ENCODE data around the gene EREG. TPM values are rescaled to one million over a fixed set of nuclear protein-coding genes. Genes with fewer than 3 reads are reported as not detected.

Gene EREG
- polyA plus RNA-seq, 1 of the 3 experiments (the other 2 are of a cell fraction), result not detected

DNA sequence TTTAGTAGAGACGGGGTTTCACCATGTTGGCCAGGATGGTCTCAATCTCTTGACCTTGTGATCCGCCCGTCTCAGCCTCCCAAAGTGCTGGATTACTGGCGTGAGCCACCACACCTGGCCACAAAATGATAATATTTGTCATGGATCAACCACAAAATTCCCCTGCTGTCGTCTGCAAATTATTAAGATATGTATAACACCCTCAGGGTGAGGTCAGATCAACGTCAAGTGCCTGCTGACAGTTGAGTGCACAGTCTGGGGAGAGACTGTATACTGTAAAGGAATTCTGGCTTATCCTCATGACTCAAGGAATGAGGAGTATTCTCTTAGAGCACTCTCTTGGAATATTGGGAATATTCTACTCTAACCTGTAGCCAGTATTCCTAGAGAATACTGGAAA, 45.5 kb upstream of the EREG start:
- Histone ChIP-seq H3K27me3 (ENCODE audit: insufficient read depth) (peaks cover 22% of the 10 kb centered on the region), H3K79me2 (ENCODE audit: insufficient read depth) (no peaks in the 10 kb centered on the region), H3F3A (replicated peaks; ENCODE audit: insufficient read depth) (no peaks in the 10 kb centered on the region), H3K9me2 (no peaks in the 10 kb centered on the region), H4K20me1 (ENCODE audit: insufficient read depth) (no peaks in the 10 kb centered on the region), H3K9me3 (no peaks in the 10 kb centered on the region), H3K4me1 (ENCODE audit: control insufficient read depth in 1 of 2, insufficient read depth in 2 of 2, low read depth in 1 of 2, low read length in 1 of 2) (no peaks in the 10 kb centered on the region; a peak in 1 of 4 replicates), H3K4me2 (no peak overlapping the region), H3K36me3 (replicated peaks in 1 of 2; ENCODE audit: control insufficient read depth in 1 of 2, insufficient read depth in 2 of 2, low read length in 1 of 2) (no peaks in the 10 kb centered on the region), H3K27ac (ENCODE audit: low read depth in 2 of 2, low read length in 1 of 2) (no peak overlapping the region), H2AFZ (ENCODE audit: low read depth) (no peak overlapping the region), H3K4me3 (ENCODE audit: low read depth in 2 of 2, low read length in 1 of 2) (no peak overlapping the region), H3K9ac (no peak overlapping the region)
- CTCF ChIA-PET, result interaction anchor here (1.0 to 3.0 kb wide), 8 partner anchors 7 to 356 kb away, joined by 3 to 21 read pairs (median 4); no protein-coding TSS in a partner anchor
- 9% methylated on average over 5 of the region's 6 CpGs for WGBS (ENCODE audit: low lambda C conversion rate)
- DNase-seq, result no peak
- TF ChIP-seq, protein P1, sequence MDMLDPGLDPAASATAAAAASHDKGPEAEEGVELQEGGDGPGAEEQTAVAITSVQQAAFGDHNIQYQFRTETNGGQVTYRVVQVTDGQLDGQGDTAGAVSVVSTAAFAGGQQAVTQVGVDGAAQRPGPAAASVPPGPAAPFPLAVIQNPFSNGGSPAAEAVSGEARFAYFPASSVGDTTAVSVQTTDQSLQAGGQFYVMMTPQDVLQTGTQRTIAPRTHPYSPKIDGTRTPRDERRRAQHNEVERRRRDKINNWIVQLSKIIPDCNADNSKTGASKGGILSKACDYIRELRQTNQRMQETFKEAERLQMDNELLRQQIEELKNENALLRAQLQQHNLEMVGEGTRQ (IDR thresholded peaks at IDR 0.05; ENCODE audit: borderline replicate concordance, low read depth, low read length), result no peak
- TF ChIP-seq GATA2 (CRISPR knock-in tag; IDR thresholded peaks at IDR 0.05) (no peak), RXRA (IDR thresholded peaks at IDR 0.05; ENCODE audit: borderline replicate concordance, low read depth) (no peak), POLR2AphosphoS5 (IDR thresholded peaks at IDR 0.05; ENCODE audit: low read depth, low read length) (no peak), FOSL2 (IDR thresholded peaks at IDR 0.05; ENCODE audit: borderline replicate concordance, low read depth) (no peak), TEAD4 (IDR thresholded peaks at IDR 0.05; ENCODE audit: borderline replicate concordance, insufficient read depth) (no peak), NFIC (IDR thresholded peaks at IDR 0.05; ENCODE audit: borderline replicate concordance) (no peak), EZH2phosphoT487 (IDR thresholded peaks at IDR 0.05; ENCODE audit: borderline replicate concordance, low read depth) (no peak), NRF1 (IDR thresholded peaks at IDR 0.05; ENCODE audit: low read depth, low read length) (no peak), TAF1 (IDR thresholded peaks at IDR 0.05; ENCODE audit: borderline replicate concordance, low read depth, low read length) (no peak), EP300 (IDR thresholded peaks at IDR 0.05; ENCODE audit: borderline replicate concordance in 1 of 2, low read depth in 1 of 2, low read length in 1 of 2) (no peak), TCF12 (IDR thresholded peaks at IDR 0.05) (no peak), JUND (IDR thresholded peaks at IDR 0.05) (no peak), RFX5 (IDR thresholded peaks at IDR 0.05; ENCODE audit: low read length) (no peak)
- TF ChIP-seq, protein P2, sequence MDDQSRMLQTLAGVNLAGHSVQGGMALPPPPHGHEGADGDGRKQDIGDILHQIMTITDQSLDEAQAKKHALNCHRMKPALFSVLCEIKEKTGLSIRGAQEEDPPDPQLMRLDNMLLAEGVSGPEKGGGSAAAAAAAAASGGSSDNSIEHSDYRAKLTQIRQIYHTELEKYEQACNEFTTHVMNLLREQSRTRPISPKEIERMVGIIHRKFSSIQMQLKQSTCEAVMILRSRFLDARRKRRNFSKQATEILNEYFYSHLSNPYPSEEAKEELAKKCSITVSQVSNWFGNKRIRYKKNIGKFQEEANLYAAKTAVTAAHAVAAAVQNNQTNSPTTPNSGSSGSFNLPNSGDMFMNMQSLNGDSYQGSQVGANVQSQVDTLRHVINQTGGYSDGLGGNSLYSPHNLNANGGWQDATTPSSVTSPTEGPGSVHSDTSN (IDR thresholded peaks at IDR 0.05), result no peak
- TF ChIP-seq, protein P3, sequence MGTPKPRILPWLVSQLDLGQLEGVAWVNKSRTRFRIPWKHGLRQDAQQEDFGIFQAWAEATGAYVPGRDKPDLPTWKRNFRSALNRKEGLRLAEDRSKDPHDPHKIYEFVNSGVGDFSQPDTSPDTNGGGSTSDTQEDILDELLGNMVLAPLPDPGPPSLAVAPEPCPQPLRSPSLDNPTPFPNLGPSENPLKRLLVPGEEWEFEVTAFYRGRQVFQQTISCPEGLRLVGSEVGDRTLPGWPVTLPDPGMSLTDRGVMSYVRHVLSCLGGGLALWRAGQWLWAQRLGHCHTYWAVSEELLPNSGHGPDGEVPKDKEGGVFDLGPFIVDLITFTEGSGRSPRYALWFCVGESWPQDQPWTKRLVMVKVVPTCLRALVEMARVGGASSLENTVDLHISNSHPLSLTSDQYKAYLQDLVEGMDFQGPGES (IDR thresholded peaks at IDR 0.05; ENCODE audit: low read depth, low read length), result no peak
- TF ChIP-seq, protein P4, sequence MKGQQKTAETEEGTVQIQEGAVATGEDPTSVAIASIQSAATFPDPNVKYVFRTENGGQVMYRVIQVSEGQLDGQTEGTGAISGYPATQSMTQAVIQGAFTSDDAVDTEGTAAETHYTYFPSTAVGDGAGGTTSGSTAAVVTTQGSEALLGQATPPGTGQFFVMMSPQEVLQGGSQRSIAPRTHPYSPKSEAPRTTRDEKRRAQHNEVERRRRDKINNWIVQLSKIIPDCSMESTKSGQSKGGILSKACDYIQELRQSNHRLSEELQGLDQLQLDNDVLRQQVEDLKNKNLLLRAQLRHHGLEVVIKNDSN (IDR thresholded peaks at IDR 0.05; ENCODE audit: borderline replicate concordance, low read depth), result no peak
- TF ChIP-seq, protein P5, sequence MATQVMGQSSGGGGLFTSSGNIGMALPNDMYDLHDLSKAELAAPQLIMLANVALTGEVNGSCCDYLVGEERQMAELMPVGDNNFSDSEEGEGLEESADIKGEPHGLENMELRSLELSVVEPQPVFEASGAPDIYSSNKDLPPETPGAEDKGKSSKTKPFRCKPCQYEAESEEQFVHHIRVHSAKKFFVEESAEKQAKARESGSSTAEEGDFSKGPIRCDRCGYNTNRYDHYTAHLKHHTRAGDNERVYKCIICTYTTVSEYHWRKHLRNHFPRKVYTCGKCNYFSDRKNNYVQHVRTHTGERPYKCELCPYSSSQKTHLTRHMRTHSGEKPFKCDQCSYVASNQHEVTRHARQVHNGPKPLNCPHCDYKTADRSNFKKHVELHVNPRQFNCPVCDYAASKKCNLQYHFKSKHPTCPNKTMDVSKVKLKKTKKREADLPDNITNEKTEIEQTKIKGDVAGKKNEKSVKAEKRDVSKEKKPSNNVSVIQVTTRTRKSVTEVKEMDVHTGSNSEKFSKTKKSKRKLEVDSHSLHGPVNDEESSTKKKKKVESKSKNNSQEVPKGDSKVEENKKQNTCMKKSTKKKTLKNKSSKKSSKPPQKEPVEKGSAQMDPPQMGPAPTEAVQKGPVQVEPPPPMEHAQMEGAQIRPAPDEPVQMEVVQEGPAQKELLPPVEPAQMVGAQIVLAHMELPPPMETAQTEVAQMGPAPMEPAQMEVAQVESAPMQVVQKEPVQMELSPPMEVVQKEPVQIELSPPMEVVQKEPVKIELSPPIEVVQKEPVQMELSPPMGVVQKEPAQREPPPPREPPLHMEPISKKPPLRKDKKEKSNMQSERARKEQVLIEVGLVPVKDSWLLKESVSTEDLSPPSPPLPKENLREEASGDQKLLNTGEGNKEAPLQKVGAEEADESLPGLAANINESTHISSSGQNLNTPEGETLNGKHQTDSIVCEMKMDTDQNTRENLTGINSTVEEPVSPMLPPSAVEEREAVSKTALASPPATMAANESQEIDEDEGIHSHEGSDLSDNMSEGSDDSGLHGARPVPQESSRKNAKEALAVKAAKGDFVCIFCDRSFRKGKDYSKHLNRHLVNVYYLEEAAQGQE (IDR thresholded peaks at IDR 0.05; ENCODE audit: low read depth, low read length), result no peak
- TF ChIP-seq, protein P6, sequence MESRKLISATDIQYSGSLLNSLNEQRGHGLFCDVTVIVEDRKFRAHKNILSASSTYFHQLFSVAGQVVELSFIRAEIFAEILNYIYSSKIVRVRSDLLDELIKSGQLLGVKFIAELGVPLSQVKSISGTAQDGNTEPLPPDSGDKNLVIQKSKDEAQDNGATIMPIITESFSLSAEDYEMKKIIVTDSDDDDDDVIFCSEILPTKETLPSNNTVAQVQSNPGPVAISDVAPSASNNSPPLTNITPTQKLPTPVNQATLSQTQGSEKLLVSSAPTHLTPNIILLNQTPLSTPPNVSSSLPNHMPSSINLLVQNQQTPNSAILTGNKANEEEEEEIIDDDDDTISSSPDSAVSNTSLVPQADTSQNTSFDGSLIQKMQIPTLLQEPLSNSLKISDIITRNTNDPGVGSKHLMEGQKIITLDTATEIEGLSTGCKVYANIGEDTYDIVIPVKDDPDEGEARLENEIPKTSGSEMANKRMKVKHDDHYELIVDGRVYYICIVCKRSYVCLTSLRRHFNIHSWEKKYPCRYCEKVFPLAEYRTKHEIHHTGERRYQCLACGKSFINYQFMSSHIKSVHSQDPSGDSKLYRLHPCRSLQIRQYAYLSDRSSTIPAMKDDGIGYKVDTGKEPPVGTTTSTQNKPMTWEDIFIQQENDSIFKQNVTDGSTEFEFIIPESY (IDR thresholded peaks at IDR 0.05; ENCODE audit: borderline replicate concordance, low read depth), result no peak
- POLR2A ChIA-PET, result interaction anchor here (0.5 kb wide), 1 partner anchor 107 kb away, joined by 3 read pairs; no protein-coding TSS in a partner anchor
